ENCODE results near the gene ARMCX4.

Gene ARMCX4

DNA sequence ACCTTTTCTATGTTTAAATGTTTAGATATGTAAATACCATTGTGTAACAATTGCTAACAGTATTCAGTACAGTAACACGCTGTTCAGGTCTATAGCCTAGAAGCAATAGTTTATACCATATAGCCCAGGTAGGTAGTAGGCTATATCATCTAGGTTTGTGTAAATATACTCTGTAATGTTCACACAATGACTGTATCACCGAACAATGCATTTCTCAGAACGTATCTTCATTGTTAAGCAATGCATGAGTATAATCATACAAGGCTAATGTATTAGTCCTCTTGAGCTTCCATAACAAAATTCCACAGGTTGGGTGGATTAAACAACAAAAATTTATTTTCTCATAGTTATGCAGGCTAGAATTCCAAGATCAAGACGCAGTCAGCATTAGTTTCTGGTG lies 22.7 kb downstream of the ARMCX4 start:
- no peak overlapping the region for H3K4me3 ChIP-seq
- TF ChIP-seq FOXP2 (optimal IDR thresholded peaks at IDR 0.05; ENCODE audit: control extremely low read depth, extremely low read length, insufficient read depth) (no peak), POLR2AphosphoS5 (IDR thresholded peaks at IDR 0.05; ENCODE audit: borderline replicate concordance, low read depth, low read length) (no peak), EZH2 (IDR thresholded peaks at IDR 0.05) (no peak)
- H3K9me3 ChIP-seq (ENCODE audit: low read depth, low read length), result no peaks in the 10 kb centered on the region
- no peaks in the 10 kb centered on the region for H3K36me3 ChIP-seq (ENCODE audit: insufficient read depth, low read length)
- DNase-seq (ENCODE audit: low read depth, low spot score), result no peak
- H3K27ac ChIP-seq, result no peak overlapping the region
- H3K9ac ChIP-seq (ENCODE audit: insufficient read length), result no peak overlapping the region

DNA sequence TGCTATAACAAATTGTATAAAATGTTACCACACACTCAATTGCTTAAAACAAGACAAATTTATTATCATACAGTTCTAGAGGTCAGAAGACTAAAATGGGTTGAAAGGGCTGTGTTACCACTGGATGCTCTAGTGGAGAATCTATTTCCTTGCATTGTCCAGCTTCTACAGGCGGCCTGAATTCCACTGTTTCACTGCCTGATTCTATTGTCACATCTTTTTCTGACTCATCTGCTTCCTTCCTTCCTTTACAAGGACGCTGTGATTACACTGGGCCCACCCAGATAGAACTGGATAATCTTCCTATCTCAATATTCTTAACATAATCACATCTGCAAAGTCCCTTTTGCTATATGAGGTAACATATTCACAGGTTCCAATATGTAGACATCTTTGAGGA lies 45.7 kb downstream of the ARMCX4 start:
- H3K27ac ChIP-seq, result no peak overlapping the region
- TF ChIP-seq EZH2 (IDR thresholded peaks at IDR 0.05), result no peak
- no peak for TF ChIP-seq POLR2AphosphoS5 (IDR thresholded peaks at IDR 0.05; ENCODE audit: borderline replicate concordance, low read depth, low read length)
- TF ChIP-seq FOXP2 (optimal IDR thresholded peaks at IDR 0.05; ENCODE audit: control extremely low read depth, extremely low read length, insufficient read depth), result no peak
- H3K36me3 ChIP-seq (ENCODE audit: insufficient read depth, low read length), result no peaks in the 10 kb centered on the region
- DNase-seq (ENCODE audit: low read depth, low spot score), result no peak
- no peak overlapping the region for H3K9ac ChIP-seq (ENCODE audit: insufficient read length)
- no peaks in the 10 kb centered on the region for H3K9me3 ChIP-seq (ENCODE audit: low read depth, low read length)
- H3K4me3 ChIP-seq, result no peak overlapping the region
